A673 (cell line): Measurements from ENCODE around the gene TDG.

Experiments used
- CTCF ChIP-seq: fragments of 300-800, 200-600 bp; sonication (generic); conservative IDR thresholded peaks from 2 replicates; pipeline ENCODE4 v1.5.1; 2017; ENCODE audit warnings: low read depth, mild to moderate bottlenecking, antibody characterized with exemption, low read length, moderate library complexity, mixed read lengths
- EZH2 ChIP-seq: fragments of 200-600 bp; sonication (generic); IDR thresholded peaks from 2 replicates; pipeline ENCODE4 v1.6.1; 2017; ENCODE audit warnings: borderline replicate concordance, low read depth, mild to moderate bottlenecking, mixed read lengths, antibody characterized with exemption, low read length; ENCODE audit not compliant: poor library complexity, severe bottlenecking

- TF ChIP-seq CTCF = no peak
- no peak for TF ChIP-seq EZH2
These were observed 31.7 kb downstream of the TDG start for GRCh38 chr12:103997286-103997900.
